ENCODE measurements around the gene SDE2.

GRCh38 chr1:226021801-226022200 lies 22.7 kb upstream of the SDE2 start:
- TF ChIP-seq MXI1 (IDR thresholded peaks at IDR 0.05; ENCODE audit: borderline replicate concordance, low read depth, low read length) = no peak
- no peak for TF ChIP-seq POLR2A (IDR thresholded peaks at IDR 0.05; ENCODE audit: low read depth, low read length)
- no peak for TF ChIP-seq RAD21 (IDR thresholded peaks at IDR 0.05; ENCODE audit: low read length)
- TF ChIP-seq RCOR1 (IDR thresholded peaks at IDR 0.05; ENCODE audit: insufficient replicate concordance, low read length) = no peak
- TF ChIP-seq CTCF (conservative IDR thresholded peaks at IDR 0.05; ENCODE audit: low read depth, low read length) = no peak
- TF ChIP-seq ELK1 (IDR thresholded peaks at IDR 0.05; ENCODE audit: borderline replicate concordance, low read depth, low read length) = no peak
- TF ChIP-seq CHD1 (IDR thresholded peaks at IDR 0.05; ENCODE audit: low read depth, low read length) = no peak
- TF ChIP-seq CEBPB (IDR thresholded peaks at IDR 0.05; ENCODE audit: low read depth, low read length) = no peak
- no peak for TF ChIP-seq MAZ (IDR thresholded peaks at IDR 0.05; ENCODE audit: borderline replicate concordance, low read depth, low read length)

Data from IMR-90 (cell line).